Measurements from ENCODE around the gene MAGI1.

GRCh38 chr3:65305836-65306235, 732.9 kb downstream of the MAGI1 start:
- no peak for TF ChIP-seq CTCF (IDR thresholded peaks at IDR 0.05)
- TF ChIP-seq EZH2 (IDR thresholded peaks at IDR 0.05; ENCODE audit: borderline replicate concordance, insufficient read depth, low read depth, low read length, poor library complexity, severe bottlenecking) = no peak
